GM12878 (cell line): ENCODE results near the gene GALK1. TPM values are rescaled to one million over a fixed set of nuclear protein-coding genes. Genes with fewer than 3 reads are reported as not detected.
A peak's percentile ranks its signal among the peaks of the same experiment; 100 is the strongest.

Source experiments
- ATAC-seq: fragments of 200-7000 bp; cut with Tn5 transposase; 3 replicates; pipeline ENCODE4 v1.9.1; 2020; ENCODE audit warnings: mild to moderate bottlenecking, moderate library complexity
- BruUV-seq: library from RNA; stranded (reverse); fragments of 400-500 nt; replicated peaks from 2 replicates; lab custom pipeline; 2021; lab: Mats Ljungman, UMichigan
- CTCF ChIA-PET: fragments of 300-600 bp; sonication (Branson Sonifier 250); formaldehyde crosslinking; extraction: SDS; loops from one replicate; lab custom pipeline; 2021; ENCODE audit warnings: inconsistent platforms; lab: Yijun Ruan, JAX
- POLR2A ChIA-PET: fragments of 350-600 bp; formaldehyde crosslinking; extraction: SDS; loops from one replicate; lab custom pipeline; 2021; ENCODE audit warnings: inconsistent platforms; lab: Charles Lee
- RAD21 ChIA-PET: fragments of 300-600 bp; sonication (Branson Sonifier 250); formaldehyde crosslinking; loops from one replicate; lab custom pipeline; 2023; ENCODE audit warnings: antibody characterized with exemption; ENCODE audit not compliant: unreplicated experiment; lab: Charles Lee
- SMC1A ChIA-PET: fragments of 300-600 bp; sonication (Branson Sonifier 250); formaldehyde crosslinking; loops from one replicate; lab custom pipeline; 2023; ENCODE audit not compliant: unreplicated experiment, uncharacterized antibody; lab: Charles Lee
- DNase-seq: peaks from one replicate; pipeline ENCODE4 v3.0.0-alpha.2; 2011; ENCODE audit warnings: low read depth, low spot score
- FAIRE-seq: peaks from 3 replicates; lab custom pipeline; 2011; peaks lifted over from hg19 to GRCh38; lab: Jason Lieb, UNC
- H2AFZ ChIP-seq: 2 replicates; pipeline ENCODE4 v1.6.0; 2011; ENCODE audit warnings: low read depth, low read length, control low read depth; ENCODE audit not compliant: control insufficient read depth
- H3K27ac ChIP-seq: 2 replicates; pipeline ENCODE4 v1.5.1; 2011; ENCODE audit warnings: control low read depth; ENCODE audit not compliant: control insufficient read depth, insufficient read depth
- H3K27me3 ChIP-seq, 2 experiments: replicated peaks in 1 of 2; 2 replicates each; pipeline versions ENCODE4 v1.6.0 to v1.6.1; 2011; ENCODE audit warnings: low read length in 1 of 2; ENCODE audit not compliant: control insufficient read depth in 2 of 2, insufficient read depth in 2 of 2
- H3K36me3 ChIP-seq, 2 experiments: 2 replicates each; pipeline ENCODE4 v1.5.1; 2011; ENCODE audit warnings: low read length in 1 of 2; ENCODE audit not compliant: control insufficient read depth in 2 of 2, insufficient read depth in 2 of 2
- H3K4me1 ChIP-seq: 2 replicates; pipeline ENCODE4 v1.6.1; 2011; ENCODE audit warnings: mild to moderate bottlenecking, low read length, moderate library complexity, mixed read lengths; ENCODE audit not compliant: control insufficient read depth, insufficient read depth
- H3K4me2 ChIP-seq: 2 replicates; pipeline ENCODE4 v1.6.0; 2011; ENCODE audit warnings: control low read depth; ENCODE audit not compliant: control insufficient read depth, insufficient read depth
- H3K4me3 ChIP-seq: fragments of 200-600 bp; sonication (generic); 2 replicates; pipeline ENCODE4 v1.5.1; 2016
- H3K79me2 ChIP-seq: 2 replicates; pipeline ENCODE4 v1.6.0; 2011; ENCODE audit warnings: low read length; ENCODE audit not compliant: control insufficient read depth, insufficient read depth
- H3K9ac ChIP-seq: 2 replicates; pipeline ENCODE4 v1.8.0; 2011; ENCODE audit warnings: low read length, control low read depth, mixed read lengths; ENCODE audit not compliant: control insufficient read depth, insufficient read depth
- H3K9me3 ChIP-seq: replicated peaks from 3 replicates; pipeline ENCODE4 v1.5.1; 2011; ENCODE audit warnings: mild to moderate bottlenecking, low read length; ENCODE audit not compliant: control insufficient read depth, insufficient read depth
- H4K20me1 ChIP-seq: 2 replicates; pipeline ENCODE4 v1.6.0; 2011; ENCODE audit not compliant: control insufficient read depth, insufficient read depth
- BHLHE40 ChIP-seq, 2 experiments: fragments of 450-650 bp in 1 of 2; IDR thresholded peaks; 2 replicates each; pipeline ENCODE4 v1.6.1; 2011 to 2017; ENCODE audit warnings: low read depth in 2 of 2, borderline replicate concordance in 1 of 2, improper control_type of control experiment in 1 of 2, low read length in 1 of 2, mild to moderate bottlenecking in 1 of 2
- FOXK2 ChIP-seq: fragments of 450-650 bp; IDR thresholded peaks from 2 replicates; pipeline ENCODE4 v1.6.1; 2017; ENCODE audit warnings: mild to moderate bottlenecking, moderate library complexity
- NFIC ChIP-seq: IDR thresholded peaks from 2 replicates; pipeline ENCODE4 v1.6.1; 2012; ENCODE audit warnings: low read depth, mild to moderate bottlenecking, inconsistent platforms, low read length, moderate library complexity
- POLR2A ChIP-seq: IDR thresholded peaks from 2 replicates; pipeline ENCODE4 v1.6.1; 2011; ENCODE audit warnings: low read depth, mild to moderate bottlenecking, low read length
- WGBS: methylation state at CpG from one replicate; pipeline ENCODE4 v1.1.6; 2016; ENCODE audit warnings: low lambda C conversion rate; ENCODE audit not compliant: insufficient replicate concordance, insufficient coverage; ENCODE audit errors: missing lambda C conversion rate; 5-methylcytosine and 5-hydroxymethylcytosine counted together
- in situ Hi-C: fragments of 300-500 bp; cut with MboI; formaldehyde crosslinking; loops from 9 replicates; pipeline ENCODE4 v1.14.3; 2018; ENCODE audit warnings: mixed read lengths
- intact Hi-C: fragments of 100-400 bp; cut with micrococcal nuclease; formaldehyde crosslinking; loops from one replicate; pipeline ENCODE4 v1.14.2; 2022; ENCODE audit not compliant: unreplicated experiment
- polyA plus RNA-seq, 11 experiments: library from polyadenylated mRNA; depleted of rRNA in 4 of 11; unstranded in 6 of 11; stranded (reverse) in 5 of 11; fragments of >200 nt; fragmentation: Nextera tagmentation in 4 of 11; fragmentation: Illumina TruSeq in 1 of 11; extraction: Ambion mirVana in 4 of 11; extraction: Trizol in 1 of 11; gene quantifications; 1 replicate in 1 of 11; 2 replicates in 10 of 11; pipeline versions ENCODE4 v1.2.1 to v1.2.3, GENCODE V29; 2011 to 2016; ENCODE audit warnings: inconsistent platforms in 2 of 11, missing spikeins in 2 of 11, low read depth in 1 of 11
- total RNA-seq, 4 experiments: library from RNA; depleted of rRNA in 3 of 4; stranded (reverse); fragments of >200 nt in 3 of 4; fragmentation: Illumina TruSeq in 1 of 4; extraction: Trizol in 1 of 4; gene quantifications; 2 replicates each; pipeline versions ENCODE4 v1.2.1 to v1.2.3, GENCODE V29; 2013 to 2021

Gene GALK1
- total and polyA plus RNA-seq, 10 of the 15 experiments (the other 5 are each of a cell fraction or from before 2014, with no cell fraction given) = 0.21 to 43.8 (median 21.4) TPM

DNA sequence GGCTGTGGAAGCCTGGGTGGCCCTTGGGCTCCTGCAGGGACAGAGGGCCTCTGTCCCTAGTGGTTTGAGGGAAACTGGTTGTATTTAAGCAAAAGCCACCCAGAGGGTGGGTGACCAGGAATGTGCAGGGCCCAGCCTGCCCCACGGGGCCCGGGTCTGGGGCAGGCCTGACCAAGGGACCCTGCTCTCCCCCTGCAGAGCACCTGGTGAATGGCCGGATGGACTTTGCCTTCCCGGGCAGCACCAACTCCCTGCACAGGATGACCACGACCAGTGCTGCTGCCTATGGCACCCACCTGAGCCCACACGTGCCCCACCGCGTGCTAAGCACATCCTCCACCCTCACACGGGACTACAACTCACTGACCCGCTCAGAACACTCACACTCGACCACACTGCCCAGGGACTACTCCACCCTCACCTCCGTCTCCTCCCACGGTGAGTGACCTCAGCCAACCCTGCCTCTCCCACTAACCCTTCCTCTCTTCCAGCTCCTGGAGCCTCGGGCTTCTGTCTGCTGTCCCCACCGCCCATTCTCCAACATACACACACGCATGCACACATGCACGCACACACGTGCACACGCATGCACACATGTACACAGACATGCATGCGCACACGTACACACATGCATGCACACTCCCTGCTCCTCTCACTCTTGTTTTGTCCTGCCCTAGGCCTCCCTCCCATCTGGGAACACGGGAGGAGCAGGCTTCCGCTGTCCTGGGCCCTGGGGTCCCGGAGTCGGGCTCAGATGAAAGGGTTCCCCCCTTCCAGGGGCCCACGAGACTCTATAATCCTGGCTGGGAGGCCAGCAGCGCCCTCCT lies 10.4 kb downstream of the GALK1 start:
- Histone ChIP-seq H3K9me3 (no peaks in the 10 kb centered on the region), H3K36me3 (no peaks in the 10 kb centered on the region), H3K27ac (no peak overlapping the region), H3K4me2 (no peak overlapping the region), H3K9ac (no peak overlapping the region), H3K79me2 (no peaks in the 10 kb centered on the region), H4K20me1 (no peaks in the 10 kb centered on the region; the same call in 1 of the 2 replicates), H3K27me3 (no peaks in the 10 kb centered on the region), H2AFZ (no peak overlapping the region), H3K4me1 (peaks cover 10% of the 10 kb centered on the region), H3K4me3 (no peak overlapping the region)
- FAIRE-seq (no peak), DNase-seq (no peak), ATAC-seq (no peak)
- TF ChIP-seq POLR2A (0 out of 2 replicates have a peak, but pooled peaks have one; percentile 7), NFIC (no peak), BHLHE40 (IDR thresholded peaks at IDR 0.05; ENCODE audit: borderline replicate concordance in 1 of 2, low read depth in 2 of 2, low read length in 1 of 2) (0 out of 4 replicates have a peak, but pooled peaks of 1 of the 2 experiments have one; percentile 4), FOXK2 (peak; percentile 20; the same call in 1 of the 2 replicates)
- ChIA-PET RAD21 (interaction anchor here (1.2 to 2.5 kb wide), 8 partner anchors 10 to 121 kb away, joined by 4 to 32 read pairs (median 8); partner anchors contain the start of genes GALK1, SMIM5 and UNK), SMC1A (interaction anchor here (1.4 to 1.6 kb wide), 3 partner anchors 10 to 73 kb away, joined by 4 to 10 read pairs (median 5); partner anchors contain the start of gene GALK1), CTCF (interaction anchor here (0.7 to 4.3 kb wide), 20 partner anchors 10 to 146 kb away, joined by 3 to 75 read pairs (median 14); partner anchors contain the start of genes GALK1, SMIM5, TRIM47 and UNC13D), POLR2A (interaction anchor here (1.7 to 2.1 kb wide), 2 partner anchors 8 to 10 kb away, joined by 6 to 13 read pairs; partner anchors contain the start of gene GALK1)
- WGBS = 84% methylated on average over 27 of the region's 27 CpGs
- intact Hi-C loops = loop anchor here (5.0 kb wide), 1 partner anchor 327 kb away; no protein-coding TSS in a partner anchor
- in situ Hi-C loops = no loop called here
- BruUV-seq = no TSS peak
